Activated T-helper 9 cell treated with anti-CD3 and anti-CD28 coated beads, Interleukin-2, amount 50 U/mL, for 16 hours (primary cell): ENCODE data around the gene WIZ.

Experiments
- DNase-seq: peaks from one replicate; pipeline ENCODE4 v3.0.0-alpha.2; 2020; ENCODE audit warnings: low read depth

WIZ gene

DNA sequence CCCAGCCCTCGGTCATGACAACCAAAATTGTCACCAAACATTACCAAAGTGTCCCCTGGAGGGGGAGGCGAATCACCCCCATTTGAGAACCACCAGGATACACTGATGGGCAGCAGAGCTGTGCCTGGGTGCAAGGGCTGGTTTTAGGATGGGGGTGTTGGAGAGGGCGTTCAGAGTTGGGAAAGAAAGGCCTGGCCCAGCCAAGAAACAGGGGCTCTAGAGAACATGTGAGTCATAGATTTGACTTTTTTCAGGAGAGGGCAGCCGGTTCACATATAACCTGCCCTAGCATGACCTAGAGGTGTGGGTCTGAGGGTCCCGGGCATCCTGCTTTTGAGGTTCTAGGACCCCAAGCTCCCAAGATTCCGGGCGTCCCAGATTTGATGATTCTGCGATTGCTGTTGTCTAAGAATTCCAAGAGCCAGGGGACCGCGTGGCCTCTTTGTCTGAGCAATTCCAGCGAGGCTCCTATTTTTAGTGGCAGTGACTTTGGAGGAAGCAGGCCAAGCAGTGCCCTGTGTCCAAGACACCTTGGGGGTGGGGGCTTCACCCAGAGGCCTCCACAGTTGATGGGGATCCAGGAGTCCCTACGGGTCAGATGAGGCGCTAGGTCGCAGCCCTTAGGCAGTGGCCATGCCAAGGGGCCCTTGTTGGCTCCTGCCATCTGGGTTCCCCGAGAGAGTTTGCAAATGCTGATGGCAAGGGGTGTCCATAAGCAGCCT, 5.1 kb downstream of the WIZ start:
- DNase-seq: no peak

GRCh38 chr19:15443838-15444237, 5.9 kb downstream of the WIZ start:
- no peak for DNase-seq

- no peak for DNase-seq
These were observed 6.4 kb downstream of the WIZ start for GRCh38 chr19:15443325-15443724.

DNA sequence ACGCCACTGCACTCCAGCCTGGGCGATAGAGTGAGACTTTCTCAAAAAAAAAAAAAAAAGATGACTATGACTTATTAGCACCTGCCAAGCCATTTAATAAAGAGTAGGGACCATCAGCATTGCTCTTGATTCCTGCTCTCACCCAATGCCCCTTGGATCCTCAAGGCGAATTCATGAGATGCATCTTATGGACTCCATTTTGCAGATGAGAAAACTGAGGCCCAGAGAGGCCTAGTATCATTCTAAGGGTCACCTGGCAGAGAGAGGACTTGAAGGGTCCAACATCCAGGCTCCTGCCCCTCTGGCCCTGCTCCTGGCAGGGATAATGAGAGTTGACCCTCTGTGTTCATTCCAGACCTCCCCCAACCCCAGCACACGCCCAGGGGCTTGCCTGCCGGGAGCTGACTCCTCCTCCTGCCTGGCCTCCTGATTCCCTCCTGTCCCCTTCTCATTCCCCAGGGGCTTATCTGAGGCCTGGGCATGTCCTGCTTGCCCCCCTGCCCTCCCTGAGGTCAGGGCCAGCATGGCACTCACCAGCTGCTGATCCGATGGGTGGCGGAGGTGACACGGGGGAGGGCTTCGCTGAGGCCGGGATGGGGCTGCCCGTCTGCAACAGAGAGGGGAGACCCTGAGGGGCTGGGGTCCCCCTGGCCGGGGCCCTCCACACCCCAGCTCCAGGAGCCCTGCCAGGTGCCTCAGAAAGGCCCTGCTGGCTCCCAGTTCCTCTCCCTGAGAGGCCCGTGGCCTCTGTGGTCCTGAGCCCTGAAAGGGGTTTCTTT, 7.4 kb downstream of the WIZ start:
- DNase-seq: no peak

GRCh38 chr19:15441317-15441716, 8.4 kb downstream of the WIZ start:
- DNase-seq: no peak

DNA sequence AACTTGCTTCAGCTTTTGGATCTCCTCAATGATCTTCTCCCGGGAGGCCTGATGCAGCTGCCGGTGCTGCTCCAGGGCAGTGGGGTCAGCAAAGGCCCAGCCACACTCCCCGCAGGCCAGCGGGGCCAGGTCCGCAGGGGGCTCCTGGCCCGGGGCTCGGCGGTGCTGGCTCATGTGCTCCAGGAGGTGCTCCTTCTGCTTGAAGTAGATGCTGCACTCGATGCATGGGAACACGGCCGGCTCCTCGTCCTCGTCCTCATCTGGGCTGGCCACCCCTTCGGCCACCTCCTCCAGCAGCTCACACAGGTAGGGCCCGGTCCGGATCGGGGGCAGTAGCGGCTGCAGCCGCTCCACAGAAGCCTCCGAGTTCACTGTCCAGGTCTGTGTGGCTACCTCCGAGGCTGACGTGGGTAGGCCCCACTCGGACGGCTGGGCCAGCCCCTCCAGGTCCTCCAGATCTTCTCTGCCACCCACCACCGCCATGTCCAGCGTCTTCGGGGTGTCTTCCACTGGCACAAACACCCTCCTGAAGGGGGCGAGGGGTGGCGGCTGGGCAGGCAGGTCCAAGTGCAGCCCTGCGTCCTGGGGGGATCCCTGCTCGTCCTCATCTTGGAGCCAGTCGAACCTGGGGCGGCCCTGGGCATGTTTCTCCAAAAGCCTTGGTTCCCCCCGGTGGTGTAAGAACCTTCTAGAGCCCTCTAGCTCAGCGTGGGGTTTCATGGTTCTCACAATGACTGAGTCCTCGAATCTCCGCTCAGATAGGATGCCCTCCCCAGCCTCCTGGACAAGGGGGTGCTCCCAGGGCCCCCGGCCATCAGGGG, 9.7 kb downstream of the WIZ start:
- no peak for DNase-seq

- no peak for DNase-seq
These were observed 10.5 kb downstream of the WIZ start for GRCh38 chr19:15439078-15439799.

DNA sequence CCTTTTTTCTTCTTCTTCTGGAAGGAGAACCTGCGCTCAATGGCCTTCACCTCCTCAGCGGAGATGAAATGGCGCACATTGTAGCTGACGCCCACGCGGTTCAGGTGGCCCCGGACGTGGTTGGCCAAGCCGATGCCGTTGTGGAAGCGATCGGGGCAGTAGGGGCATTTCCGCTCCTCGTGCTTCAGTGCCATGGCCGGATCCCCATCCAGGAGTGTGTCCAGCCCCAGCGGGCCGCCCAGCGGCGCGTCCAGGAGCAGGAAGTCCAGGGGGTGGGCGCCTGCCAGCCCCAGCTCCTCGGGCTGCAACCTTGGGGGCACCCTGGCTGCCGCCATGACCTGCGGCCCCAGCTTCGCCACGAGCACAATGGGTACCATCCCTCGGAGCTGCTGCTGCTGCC, 11.2 kb downstream of the WIZ start:
- DNase-seq: no peak

DNA sequence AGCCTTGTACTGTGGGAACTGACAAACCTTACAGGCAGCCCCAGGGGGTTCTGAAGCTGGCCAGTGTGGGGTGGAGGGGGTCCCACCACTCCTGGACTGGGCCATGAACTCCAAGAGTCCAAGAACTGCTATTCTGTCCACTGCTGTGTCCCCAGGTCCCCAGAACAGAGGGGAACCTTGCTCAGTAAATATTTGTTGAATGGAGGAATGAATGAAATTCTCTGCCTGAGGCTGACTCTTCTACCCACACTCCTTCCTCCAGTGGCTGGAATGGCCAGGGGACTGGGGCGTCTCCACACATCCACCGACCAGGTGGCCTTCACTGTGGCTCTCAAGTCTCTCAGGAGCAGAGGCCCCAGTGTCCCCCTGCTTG, 11.6 kb downstream of the WIZ start:
- no peak for DNase-seq

- no peak for DNase-seq
These were observed 12.2 kb downstream of the WIZ start for GRCh38 chr19:15437355-15438123.

DNA sequence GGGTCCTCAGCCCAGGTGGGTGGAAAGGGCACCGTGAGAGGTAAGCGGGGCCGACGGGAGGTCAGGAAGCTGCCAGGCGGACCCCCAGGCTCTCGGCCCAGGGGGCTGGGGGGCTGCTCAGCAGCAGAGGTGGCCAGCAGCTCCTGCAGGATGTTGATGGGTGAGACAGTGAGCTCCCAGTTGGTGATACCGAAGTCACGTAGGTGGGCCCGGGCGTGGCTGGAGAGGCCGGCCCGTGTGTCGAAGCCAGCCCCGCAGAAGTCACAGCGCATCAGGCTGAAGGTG, 13.0 kb downstream of the WIZ start:
- no peak for DNase-seq

DNA sequence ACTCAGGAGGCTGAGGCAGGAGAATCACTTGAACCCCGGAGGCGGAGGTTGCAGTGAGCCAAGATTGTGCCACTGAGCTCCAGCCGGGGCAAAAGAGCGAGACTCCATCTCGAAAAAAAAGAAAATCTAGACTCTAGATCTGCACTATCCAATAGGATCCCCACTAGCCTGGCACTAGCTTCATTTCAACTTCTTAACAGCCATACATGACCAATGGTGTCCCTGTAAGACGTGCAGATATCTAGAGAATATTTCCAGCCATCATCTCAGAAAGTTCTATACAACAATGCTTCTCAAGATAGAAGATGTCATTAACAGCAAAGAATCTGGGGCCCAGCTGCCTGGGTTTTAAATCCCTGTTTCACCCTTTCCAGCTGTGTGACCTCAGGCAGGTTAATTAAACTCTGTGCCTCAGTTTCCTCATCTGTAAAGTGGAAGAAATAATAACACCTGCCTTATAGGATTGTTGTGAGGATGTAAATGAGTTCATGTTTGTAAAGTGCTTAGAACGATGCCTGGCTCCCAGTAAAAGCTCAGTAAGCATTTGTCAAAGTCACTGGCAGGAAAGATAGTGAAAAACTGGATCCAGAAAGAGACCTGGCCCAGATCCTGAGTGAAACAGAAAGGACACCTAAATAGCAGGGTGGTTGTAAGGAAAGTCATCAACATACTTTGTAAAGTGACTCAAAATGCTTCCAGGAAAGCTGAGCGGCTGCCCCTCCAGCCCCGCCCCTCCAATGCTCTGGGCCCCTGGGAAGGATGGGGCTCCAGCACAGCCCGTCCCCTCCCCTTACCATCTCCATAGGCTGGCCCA, 13.5 kb downstream of the WIZ start:
- no peak for DNase-seq

GRCh38 chr19:15433519-15434069, 16.2 kb downstream of the WIZ start:
- no peak for DNase-seq

GRCh38 chr19:15432629-15433518, 16.9 kb downstream of the WIZ start:
- DNase-seq: peak; percentile 91

- DNase-seq: no peak
These were observed 17.7 kb downstream of the WIZ start for GRCh38 chr19:15432018-15432494.

GRCh38 chr19:15431396-15432017, 18.2 kb downstream of the WIZ start:
- DNase-seq: no peak

DNA sequence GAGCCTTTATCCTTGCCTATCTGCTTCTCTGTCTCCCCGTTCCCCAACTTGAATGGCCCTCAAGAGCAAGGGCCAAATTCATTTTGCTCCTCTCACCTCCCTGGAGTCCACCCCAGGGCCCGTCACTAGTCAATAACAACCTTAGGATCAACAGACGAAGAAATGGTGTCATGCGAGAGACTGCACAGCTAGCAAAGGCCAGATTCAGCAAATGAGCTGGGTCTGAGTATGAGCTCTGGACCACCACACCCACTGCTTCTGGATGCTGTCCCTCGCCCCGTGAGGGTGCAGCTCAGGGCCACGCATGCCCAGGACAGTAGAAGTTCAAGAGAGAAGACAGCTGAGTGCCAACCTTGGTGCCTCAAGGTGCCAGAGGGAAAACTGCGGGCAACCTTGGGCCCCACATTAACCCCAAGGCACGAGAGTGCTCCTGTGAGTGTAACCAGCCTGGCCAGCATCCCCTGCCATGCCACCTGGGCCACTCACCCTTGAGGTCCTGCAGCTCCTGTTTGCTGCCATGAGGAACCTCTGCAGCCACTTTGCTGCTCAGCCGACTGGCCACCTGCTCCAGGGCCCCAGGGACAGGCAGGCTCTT, 19.1 kb downstream of the WIZ start:
- DNase-seq: no peak

DNA sequence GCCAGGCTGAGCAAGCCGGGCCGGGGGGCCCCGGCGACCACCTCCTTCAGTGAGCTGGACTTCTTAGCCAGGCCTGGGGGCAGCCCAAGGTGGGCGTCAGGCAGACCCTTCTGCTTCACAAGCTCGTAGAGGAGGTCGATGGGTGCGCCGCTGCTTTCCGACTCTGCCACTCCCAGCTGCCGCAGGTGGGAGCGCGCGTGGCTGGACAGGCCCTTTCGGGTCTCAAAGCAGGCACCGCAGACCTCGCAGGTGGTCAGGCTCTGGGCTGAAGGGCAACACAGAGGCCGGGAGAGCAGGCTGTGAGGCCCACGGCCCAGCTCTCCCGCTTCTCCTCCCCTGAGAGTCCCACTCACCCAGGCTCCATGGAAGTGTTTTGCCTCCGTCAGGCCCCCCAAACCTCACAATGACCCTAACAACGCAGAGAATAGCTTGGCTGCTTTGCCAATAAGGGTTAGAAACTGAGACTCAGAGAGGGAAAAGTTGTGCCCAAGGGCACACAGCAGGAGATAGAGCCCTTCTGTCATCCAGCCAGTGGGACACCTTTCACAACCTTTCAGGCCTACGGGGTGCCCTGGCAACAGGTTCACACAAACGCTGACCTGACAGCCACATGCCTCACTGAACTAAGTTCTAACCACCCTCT, 19.8 kb downstream of the WIZ start:
- no peak for DNase-seq
